Aorta (tissue), 4 donors: ENCODE results near the gene SLC35G1. TPM values are rescaled to one million over a fixed set of nuclear protein-coding genes. Genes with fewer than 3 reads are reported as not detected.

Source experiments
- polyA plus RNA-seq, 2 donors: library from polyadenylated mRNA; stranded (reverse); fragments of 200-250 nt; gene quantifications; one replicate each; pipeline ENCODE4 v1.2.3, GENCODE V29; 2013
- total RNA-seq, 2 donors: library from RNA; stranded (reverse); fragmentation: NEBNext Ultra II Directional; extraction: Animal tissue kit (Norgen Biotek cat#: 25700); gene quantifications; one replicate each; pipeline ENCODE4 v1.2.1, GENCODE V29; 2021
- donor health status: healthy with polysubstance abuse.
- donor health status: Bipolar disorder and iron deficiency.
- donor health status: DM: no; HTN: no; CAD: no.
- donor health status: DM: yes; HTN: yes; CAD: no.

Gene SLC35G1
- total and polyA plus RNA-seq, 4 donors, result 0.82 to 14.5 (median 2.4) TPM

Other genes starting within 250 kb of the SLC35G1 start
- gene FRA10AC1, start 191.4 kb upstream of the SLC35G1 start, total RNA-seq, result 10 to 100 TPM; 24.8 to 32.5 TPM
- 10 to 100 TPM; 15.0 to 16.0 TPM for gene FRA10AC1, start 191.4 kb upstream of the SLC35G1 start, polyA plus RNA-seq
- 1 to 10 TPM; 1.8 to 5.1 TPM for gene LGI1, start 136.0 kb upstream of the SLC35G1 start, total RNA-seq
- 1 to 10 TPM in 1 of 2 donors, under 1 TPM in 1; 0.97 to 1.4 TPM for gene LGI1, start 136.0 kb upstream of the SLC35G1 start, polyA plus RNA-seq
- gene PLCE1, start 100.0 kb downstream of the SLC35G1 start, total RNA-seq, result 10 to 100 TPM; 14.7 to 16.6 TPM
- gene PLCE1, start 100.0 kb downstream of the SLC35G1 start, polyA plus RNA-seq, result 1 to 10 TPM; 1.5 to 6.7 TPM